ENCODE measurements around the gene FOXN3.

DNA sequence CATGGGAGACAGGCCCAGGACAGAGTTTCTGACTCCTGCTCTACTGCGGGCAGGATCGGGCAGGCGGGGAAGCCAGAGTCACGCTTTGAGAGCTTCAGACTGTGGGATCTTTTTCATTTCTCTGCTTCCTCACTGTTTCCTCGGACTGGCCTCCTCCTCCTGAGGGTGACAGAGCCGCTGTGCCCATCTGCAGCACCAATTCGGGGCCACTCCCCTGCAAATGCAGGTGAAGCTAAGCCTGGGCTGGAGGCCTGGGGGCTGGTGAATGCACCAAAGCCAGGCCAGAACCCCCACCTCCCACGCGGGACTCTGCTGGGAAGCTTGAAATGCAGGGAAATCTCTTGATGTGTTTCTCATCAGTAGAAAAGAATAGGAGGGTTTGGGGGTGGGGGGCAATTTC is 77.5 kb downstream of the FOXN3 start:
- TF ChIP-seq POLR2A (IDR thresholded peaks at IDR 0.05): no peak
- no peak for TF ChIP-seq CTCF (IDR thresholded peaks at IDR 0.05)
